Activated gamma-delta T cell treated with anti-CD3 and anti-CD28 coated beads, Interleukin-2, amount 50 U/mL, for 16 hours (primary cell): ENCODE results near the gene AMN.
"Not testable (repeated sequence)": the region's sequence is repeated elsewhere in the genome, so short reads cannot be mapped to it uniquely, and the experiment has no call there.

Experiments
- DNase-seq: peaks from one replicate; pipeline ENCODE4 v3.0.0-alpha.2; 2020; ENCODE audit warnings: low read depth

AMN gene

DNA sequence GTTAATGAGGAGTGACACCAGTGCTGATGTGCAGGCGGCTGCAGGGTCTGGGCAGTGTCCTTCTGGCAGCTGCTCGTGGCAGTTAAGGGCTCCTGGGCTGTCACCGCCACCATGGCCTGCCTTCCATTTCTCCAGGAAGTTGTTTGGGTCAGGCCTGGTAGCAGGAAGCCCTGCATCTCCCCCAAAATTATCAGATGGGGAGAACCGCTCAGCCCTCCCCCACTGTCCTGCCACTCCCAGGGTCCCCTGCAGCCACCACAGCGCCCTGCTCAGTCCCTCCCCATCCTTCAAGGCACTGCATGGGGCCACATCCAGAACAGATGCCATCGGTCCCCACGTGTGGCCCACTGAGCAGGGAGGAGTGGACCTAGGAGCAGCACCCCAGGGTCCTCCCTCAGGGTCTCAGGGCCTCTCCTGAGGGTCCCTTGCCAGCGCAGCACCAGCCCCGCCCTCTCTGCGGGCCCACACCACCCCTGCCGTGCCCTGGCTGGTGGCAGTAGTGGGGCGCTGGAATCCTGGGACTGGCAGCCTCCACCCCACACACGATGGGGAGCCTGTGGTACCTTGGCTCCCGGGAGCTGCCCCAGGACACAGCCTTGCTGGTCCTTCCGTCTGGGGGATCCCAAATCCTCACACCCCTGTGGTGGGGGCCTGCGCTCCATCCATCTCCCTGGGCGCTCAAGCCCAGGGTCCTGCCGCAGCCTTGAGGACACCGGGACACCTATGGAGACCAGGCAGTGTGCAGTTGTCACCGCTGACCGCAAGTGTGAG is 10.3 kb upstream of the AMN start:
- DNase-seq, result no peak

DNA sequence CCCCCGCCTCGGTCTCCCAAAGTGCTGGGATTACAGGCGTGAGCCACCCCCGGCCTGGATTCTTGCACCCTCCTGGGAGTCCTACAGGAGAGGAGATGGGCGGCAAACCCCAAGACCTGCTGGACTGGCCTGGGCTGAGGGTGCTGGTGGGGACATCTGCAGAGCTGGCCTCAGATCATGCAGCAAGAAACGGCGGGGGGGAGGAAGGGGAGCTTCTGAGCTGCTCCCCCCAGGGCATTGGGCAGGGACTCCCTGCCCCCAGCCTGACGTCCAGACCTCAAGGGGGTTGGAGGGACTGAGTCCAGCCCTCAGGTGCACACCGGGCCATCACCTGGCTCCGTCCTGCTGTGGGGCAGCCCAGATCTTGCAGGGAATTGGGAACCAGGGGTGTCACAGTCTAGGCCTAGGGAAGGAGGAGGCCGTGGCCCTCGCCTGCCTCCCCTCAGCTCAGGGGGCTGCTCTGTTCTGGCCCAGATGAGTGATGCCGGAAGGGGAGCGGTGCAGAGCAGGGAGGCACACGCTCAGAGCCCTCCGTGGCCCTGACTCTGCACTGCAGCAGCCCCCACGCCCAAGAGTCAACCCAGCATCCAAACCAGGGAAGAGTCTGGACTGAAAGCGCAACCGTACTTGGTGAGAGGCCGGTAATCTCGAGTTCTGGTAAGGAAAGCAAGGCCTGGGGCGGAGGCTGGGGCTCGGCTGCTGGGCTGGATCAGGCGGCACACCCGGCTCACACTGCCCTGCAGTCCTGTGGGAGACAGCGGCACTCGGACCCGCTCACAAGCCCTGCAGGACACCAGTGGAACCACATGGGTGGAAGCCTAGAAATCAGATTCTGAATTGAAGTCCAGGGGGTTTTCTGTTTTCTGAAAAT is 8.9 kb upstream of the AMN start:
- DNase-seq, result no peak

DNA sequence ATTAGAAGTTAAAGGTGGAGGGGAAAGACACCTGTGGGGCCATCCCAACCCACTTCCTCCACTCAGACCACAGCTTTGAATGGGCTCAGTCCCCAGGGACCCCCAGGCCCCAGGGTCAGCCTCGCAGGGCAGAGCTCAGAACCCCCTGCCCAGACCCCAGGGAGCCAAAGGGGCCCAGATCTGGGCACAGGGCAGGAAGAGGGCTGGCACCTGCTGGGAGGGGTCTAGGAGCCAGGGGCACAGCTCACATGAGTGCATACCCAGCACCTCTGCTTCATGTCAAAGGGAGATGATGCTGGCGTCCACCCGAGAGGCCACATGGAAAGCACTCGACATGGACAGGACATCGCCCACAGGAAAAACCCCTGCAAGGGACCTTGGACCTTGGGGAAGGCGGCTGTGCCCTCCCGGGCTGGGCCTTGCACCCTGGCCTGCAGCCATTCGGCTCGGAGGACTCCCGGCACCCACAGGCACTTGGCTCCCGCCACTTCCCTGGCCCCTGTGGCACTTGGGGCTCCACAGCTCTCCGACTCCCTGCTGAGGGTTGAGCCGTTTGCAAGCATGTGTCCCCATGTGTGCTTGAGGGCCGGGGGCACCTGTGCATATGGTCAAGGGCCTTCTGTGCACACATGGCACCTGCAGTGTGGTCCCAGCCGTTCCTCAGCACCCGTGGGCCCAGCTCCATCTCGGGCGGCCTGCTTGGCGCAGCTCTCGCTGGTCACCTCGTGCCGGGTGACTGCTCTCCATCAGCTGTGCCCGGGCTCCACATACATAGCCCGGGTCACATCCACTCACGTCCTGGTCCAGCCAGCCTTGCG is 7.8 kb upstream of the AMN start:
- no peak for DNase-seq

DNA sequence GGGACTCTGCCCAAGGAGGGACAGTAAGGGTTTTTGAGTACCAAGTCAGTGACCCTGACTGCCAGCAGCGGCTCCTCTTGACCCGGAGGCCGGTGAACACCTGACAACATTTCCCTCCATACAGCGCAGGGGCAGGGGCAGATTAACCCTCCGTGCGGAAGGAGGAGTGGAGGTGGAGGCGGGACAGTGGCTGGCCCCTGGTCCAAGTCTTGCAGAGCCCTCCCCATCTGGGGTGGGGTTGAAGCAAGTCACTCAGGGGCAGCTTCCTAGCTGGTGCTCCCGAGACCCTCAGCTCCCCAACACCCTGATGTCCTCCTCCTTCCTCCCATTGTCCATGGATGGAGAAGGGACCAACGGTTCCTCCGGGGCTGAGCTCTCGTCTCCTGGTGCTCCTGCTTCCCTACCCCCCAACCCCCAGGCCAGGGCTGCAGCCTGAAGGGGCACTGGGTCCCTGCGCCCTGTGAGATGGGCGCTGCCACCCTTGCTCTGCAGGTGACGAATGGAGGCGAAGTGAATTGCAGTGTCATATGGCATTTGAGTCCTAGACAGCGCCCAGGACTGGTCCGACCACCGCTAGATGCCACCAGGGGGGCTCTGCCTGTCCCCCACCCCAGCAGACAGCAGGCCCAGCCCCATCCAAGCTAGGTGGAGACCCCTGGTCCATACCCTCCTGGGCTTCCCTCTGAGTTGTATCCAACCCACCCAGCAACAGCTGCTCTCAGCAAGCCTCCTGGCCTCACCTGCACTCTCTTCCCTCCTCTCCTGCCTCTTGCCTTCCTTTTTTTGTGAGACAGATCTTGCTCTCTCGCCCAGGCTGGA is 7.0 kb upstream of the AMN start:
- DNase-seq, result no peak

DNA sequence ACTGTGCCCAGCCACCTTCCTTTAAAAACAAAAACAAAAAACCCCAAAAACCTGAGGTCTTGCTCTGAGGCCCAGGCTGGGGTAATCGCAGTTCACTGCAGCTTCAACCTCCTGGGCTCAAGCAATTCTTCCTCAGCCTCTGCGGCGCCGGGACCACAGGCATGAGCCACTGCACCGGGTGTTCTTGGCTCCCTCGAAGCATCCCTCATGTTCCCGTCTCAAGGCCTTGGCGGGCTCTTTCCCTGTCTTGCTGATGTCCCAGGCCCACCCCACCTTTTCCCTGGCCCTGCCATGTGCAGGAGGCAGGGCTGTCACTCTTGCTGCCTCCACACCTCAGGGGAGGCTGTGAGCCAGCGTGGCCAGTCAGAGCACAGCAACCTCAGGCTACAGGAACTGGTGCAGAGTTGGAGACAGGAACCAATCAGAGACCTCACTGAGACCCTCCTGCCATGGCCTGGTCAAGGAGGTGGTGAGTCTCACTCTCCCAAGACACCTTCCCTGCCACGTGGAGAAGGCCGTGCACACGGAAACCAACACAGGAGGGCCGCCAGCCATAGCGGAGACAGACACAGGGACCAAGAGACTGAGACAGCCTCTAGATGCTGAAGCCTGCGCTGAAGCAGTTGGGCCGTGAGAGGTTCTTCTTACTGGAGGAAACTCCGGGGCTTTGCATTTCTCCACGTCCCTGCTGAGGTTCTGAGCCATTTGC is 6.0 kb upstream of the AMN start:
- DNase-seq, result no peak

DNA sequence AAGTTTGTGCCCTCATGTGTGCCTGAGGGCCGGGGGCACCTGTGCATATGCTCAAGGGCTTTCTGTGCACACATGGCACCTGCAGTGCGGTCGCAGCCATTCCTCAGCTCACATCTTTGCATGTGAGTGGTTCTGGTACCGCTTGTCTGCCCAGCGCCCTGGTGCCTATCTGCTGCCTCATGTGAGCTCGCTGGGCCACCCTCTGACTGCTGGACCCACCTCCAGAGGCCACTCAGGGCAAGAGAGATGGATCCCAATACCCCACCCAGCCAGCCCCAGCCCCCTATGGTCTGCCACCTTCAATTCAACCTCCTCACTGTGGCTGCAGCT is 5.4 kb upstream of the AMN start:
- no peak for DNase-seq

DNA sequence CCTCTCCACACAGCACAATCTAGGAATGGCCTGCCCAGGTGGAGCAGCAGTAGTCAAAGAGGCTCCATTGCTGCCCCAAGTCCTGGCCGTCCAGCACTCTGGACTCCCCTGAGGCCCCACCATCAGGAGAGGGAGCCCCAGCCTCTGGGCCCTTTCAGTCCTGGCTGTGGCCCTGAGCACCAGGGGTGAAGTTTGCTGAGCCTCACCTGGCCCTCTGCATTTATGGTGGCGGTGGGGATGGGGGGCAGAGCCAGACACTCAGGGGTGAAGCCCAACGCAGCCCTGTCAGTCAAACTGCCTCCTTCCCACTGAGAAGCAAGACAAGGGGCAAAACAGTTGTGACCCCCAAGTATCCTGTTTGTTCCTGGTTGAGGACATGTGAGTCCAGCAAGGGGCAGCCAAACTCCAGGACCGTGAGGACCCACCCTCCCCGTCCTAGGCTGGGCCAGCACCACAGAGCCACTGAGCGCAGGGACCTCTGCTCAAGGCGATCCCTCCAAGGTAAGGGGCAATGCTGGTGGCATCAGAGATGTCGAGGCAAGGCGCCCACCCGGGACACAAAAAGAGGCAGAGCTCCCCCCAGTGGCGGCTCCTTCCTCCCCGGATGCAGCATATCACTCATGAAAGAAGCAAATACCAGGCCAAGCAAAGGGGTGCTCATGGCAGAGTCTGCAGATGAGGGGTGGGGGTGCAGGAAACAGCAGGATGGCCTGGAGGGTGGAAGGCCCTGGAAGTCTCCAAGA is 4.8 kb upstream of the AMN start:
- DNase-seq, result peak; percentile 39

DNA sequence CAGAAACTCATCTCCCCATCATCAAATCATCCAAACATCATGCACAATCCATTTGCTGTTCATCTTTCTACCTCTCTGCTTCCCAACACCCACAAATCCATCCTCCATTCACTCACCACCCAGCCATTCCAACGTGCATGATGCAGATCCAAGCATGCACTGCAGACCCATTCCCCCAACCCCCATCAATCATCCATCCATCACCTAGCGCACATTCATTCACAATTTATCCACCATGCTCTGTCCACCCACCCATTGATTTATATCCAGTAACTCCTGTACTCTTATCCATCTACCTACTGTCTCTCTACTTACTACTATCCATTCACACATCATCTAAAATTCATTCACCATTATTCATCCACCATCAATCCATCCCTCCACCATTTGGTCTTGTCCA is 4.0 kb upstream of the AMN start:
- DNase-seq, result no peak

DNA sequence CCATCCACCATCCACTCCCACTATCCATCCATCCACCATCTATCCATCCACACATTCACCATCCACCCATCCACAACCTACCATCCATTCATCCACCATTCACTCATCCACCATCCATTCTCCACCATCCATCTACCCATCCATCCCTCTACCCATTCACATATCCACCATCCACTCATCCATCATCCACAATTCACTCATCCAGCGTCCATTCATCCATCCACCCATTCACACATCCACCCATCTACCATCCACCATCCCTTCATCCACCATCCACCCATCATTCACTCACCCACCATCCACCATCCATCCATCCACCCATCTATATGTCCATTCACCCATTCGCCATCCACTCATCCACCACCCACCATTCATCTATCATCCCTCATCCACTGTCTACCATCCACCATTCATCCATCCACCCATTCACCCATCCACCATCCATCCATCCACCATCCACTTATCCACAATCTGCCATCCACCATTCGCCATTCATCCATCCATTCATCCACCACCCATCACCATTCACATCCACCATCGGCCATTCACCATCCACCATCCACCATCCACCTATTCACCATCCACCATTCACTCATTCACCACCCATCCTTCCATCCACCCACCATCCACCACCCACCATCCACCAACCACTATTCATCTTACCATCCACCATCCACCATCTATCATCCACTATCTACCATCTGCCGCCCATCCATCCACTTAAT is 2.0 kb upstream of the AMN start:
- DNase-seq, result no peak

DNA sequence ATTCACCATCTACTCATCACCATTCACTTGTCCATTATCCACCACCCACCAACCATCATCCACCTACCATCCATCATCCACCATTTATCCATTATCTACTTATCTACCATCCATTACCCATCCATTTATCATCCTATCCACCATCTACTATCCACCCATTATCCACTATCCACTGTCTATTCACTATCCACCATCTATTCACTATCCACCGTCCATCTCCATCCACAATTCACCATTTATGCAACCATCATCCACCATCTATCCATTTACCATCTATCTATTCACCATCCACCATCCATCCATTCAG is 1.5 kb upstream of the AMN start:
- DNase-seq, result no peak

DNA sequence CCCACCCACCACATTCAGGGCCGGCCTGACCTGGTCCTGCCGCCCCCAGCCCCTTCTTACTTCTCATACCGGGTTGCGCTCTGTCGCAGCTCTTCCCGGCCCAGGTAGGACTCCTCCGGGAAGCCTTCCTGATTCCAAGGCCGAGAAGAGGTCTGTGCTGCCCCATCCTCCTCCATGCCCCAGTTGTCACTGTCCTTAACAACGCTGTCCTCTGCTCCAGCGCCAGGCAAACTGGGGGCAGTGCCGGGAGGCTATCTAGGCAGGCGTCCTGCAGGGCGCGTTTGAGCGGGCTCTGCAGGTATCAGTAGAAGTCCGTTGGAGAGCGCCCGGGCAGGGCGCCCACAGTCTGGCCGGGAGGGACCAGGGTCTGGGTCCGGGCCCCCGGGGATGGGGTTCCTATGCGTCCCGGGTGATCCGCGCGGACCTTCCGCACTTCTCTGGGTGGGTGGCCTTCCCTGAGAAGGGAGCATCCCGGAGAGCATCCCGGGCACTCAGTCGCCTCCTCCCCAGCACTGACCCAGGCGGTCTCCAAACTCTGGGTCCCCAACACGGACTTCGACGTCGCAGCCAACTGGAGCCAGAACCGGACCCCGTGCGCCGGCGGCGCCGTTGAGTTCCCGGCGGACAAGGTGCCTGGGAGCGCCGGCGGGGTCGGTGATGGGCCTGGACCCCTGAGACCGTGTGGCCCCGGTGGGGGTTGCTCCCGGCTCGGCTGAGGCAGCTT is 900 bp downstream of the AMN start:
- no peak for DNase-seq

DNA sequence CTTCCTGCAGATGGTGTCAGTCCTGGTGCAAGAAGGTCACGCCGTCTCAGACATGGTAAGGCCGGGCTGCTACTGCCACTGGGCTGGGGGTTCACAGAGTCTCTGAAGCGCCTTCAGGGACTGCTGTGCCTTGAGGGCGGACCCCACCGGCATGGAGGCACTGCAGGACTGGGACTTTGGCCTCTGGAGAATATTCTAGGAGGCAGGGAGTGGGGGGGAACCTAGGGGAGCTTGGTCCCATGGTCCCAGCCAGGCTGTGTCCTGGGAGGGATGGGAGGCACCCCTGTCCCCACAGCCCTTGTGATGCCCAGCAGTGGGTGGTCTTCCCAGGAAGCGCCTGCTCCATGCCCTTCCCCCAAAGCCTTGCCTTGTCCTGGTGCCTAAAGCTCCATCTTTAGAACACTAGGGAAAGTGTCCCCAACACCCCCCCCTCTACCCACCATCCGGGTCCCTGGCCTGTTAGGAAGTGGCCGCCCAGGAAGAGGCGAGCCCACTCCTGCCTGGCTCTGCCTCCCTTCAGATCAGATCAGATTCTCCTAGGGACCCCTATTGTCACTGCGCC is 1.5 kb downstream of the AMN start:
- DNase-seq, result no peak

DNA sequence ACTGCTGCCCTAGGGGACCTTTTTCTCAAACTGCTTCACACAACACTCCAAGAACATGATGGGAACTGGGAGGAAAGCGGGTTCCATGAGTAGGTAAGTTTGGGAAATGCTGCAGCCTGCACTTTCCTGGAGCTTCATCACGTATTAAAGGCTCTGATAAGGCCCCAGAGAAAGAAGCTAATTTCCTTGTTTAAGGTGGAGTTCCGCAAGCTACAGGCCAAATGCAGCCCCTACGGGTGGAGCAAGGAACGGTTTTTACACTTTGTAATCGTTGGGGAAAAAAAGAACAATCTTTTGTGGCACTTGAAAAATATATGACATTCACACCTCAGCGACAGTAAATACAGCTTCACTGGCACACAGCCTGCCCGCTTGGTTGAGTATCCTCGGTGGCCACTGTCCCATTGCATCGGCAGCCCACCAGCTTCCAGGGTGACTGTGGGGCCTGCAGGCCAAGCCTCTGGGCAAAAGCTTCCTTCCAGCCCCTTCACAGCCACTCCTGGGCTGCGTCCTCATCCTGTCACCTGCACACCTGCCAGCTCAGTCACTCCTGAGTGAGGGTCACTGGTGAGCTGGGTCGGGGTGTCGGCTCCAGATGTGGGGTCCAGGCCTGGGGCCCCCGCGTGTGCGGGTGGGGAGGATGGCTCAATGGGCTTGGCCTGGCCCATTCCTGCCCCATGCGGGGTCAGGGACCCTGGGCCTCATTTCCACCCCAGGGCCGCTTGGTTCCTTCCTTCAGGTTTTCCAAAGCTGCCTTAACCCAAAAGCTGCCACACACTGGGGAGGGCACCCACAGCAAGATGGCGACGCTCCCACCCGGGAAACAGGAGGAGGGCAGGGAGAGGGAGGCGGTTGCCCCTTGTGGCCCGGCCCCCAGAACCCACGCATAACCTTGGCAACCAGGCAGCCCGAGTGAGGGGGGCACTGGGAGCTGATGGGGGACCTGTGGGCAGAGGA is 2.4 kb downstream of the AMN start:
- DNase-seq, result no peak

DNA sequence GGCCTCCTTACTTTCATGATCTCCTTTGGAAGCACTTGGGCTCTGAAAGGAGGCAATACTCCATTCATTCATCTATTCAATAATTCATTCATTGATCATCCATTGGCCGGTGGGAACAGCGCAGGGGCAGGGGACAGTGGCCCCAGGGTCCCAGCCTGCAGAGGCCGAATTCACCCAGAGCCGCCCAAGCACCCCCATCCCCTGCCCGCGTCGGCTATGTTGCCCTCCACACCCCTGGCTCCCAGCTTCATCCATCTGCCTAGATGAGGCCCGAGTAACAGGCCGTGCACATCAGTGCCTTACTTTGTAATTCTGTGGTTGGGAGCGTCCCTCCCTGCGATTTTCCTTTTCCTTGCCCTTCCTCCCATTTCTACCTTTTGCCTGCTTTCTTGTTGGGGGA is 3.2 kb downstream of the AMN start:
- DNase-seq, result no peak

DNA sequence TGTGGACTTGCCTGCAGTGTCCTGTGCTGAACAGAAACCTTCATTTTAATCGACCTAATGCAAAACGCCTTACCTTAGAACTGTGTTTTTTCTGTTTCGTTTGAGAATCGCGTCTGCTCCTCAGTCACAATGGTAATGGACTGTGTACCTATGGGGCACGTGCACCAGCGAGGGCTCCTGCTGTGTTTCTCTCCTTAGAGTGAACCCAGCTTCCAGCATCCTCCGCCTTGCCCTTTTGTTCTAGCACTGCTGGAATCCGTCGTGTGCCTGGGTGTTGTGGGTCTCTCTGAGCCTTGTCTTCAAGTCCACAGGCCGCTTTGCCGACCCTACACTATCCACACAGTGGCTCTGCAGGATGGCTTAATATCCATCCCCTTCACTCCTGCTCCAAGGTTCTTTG is 3.6 kb downstream of the AMN start:
- no peak for DNase-seq

DNA sequence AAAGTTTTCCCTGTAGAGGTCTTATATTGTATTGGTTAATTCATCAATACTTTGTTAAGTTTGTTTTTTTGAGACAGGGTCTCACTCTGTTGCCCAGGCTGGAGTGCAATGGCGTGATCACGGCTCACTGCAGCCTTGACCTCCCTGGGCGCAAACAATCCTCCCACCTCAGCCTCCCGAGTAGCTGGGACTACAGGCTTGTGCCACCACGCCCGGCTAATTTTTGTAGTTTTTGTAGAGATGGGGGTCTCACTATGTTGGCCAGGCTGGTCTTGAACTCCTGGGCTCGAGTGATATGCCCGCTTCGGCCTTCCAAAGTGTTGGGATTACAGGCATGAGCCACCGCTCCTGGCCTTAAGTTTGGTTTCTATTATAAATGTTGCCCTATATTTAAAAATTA is 4.4 kb downstream of the AMN start:
- not testable (repeated sequence) for DNase-seq

DNA sequence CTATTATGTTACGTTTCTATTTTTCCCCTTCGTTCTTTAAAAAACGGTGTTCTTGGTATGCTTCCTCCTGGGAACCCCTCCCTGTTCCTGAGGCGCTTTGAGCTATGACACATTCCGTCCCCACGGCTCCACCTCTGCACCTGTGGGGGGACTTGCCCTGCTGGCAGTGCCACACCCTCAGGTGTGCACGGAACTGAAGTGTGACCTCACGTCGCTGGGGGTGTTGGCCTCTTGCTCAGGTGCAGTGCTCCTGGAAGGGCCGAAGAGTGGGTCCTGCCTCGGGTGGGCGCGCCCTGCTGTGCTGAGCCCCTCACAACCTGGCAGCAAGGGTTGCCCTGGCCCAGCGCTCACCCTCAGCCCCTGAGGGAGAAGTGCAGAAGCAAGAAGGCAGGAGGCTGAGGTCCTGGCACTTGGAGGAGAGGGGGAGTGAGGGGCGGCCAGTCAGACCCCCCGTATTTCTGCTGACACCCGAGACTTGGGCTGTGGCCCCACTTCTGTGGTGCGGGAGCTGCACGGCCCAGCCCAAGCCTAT is 4.9 kb downstream of the AMN start:
- no peak for DNase-seq
